Stimulated activated CD4-positive, alpha-beta T cell treated with anti-CD3 and anti-CD28 coated beads, TNF-alpha, amount 100 ng/mL, for 1 hour (primary cell): ENCODE data around the gene C12orf42.
"Not testable (repeated sequence)": the region's sequence is repeated elsewhere in the genome, so short reads cannot be mapped to it uniquely, and the experiment has no call there.

ENCODE experiments used
- DNase-seq, 3 donors: peaks; one replicate each; pipeline ENCODE4 v3.0.0-alpha.2; 2020; ENCODE audit warnings: low read depth in 3 of 3, low spot score in 1 of 3

C12orf42 gene

GRCh38 chr12:103498990-103499389 is 3.2 kb upstream of the C12orf42 start:
- DNase-seq = no peak

- no peak for DNase-seq
Observed at GRCh38 chr12:103494734-103495468, 867 bp downstream of the C12orf42 start.

- DNase-seq = no peak
Observed at GRCh38 chr12:103494051-103494733, 1.6 kb downstream of the C12orf42 start.

- no peak for DNase-seq
Observed at GRCh38 chr12:103493199-103493598, 2.6 kb downstream of the C12orf42 start.

GRCh38 chr12:103482365-103482764 is 13.4 kb downstream of the C12orf42 start:
- DNase-seq = no peak

GRCh38 chr12:103475073-103475472 is 20.7 kb downstream of the C12orf42 start:
- no peak for DNase-seq

GRCh38 chr12:103470664-103471063 is 25.1 kb downstream of the C12orf42 start:
- no peak for DNase-seq

- no peak for DNase-seq
Observed at GRCh38 chr12:103469719-103470118, 26.0 kb downstream of the C12orf42 start.

- no peak for DNase-seq
Observed at GRCh38 chr12:103468837-103469236, 26.9 kb downstream of the C12orf42 start.

GRCh38 chr12:103462675-103463074 is 33.1 kb downstream of the C12orf42 start:
- DNase-seq = no peak

- DNase-seq = no peak
Observed at GRCh38 chr12:103457471-103457870, 38.3 kb downstream of the C12orf42 start.

GRCh38 chr12:103456006-103456405 is 39.8 kb downstream of the C12orf42 start:
- DNase-seq = no peak

- DNase-seq = no peak
Observed at GRCh38 chr12:103455020-103455763, 40.6 kb downstream of the C12orf42 start.

GRCh38 chr12:103444983-103445382 is 50.8 kb downstream of the C12orf42 start:
- no peak for DNase-seq

- no peak for DNase-seq
Observed at GRCh38 chr12:103442822-103443221, 52.9 kb downstream of the C12orf42 start.

- DNase-seq = no peak
Observed at GRCh38 chr12:103442182-103442555, 53.6 kb downstream of the C12orf42 start.

GRCh38 chr12:103441437-103442181 is 54.2 kb downstream of the C12orf42 start:
- DNase-seq = no peak

GRCh38 chr12:103434165-103435105 is 61.3 kb downstream of the C12orf42 start:
- not testable (repeated sequence) for DNase-seq

- no peak for DNase-seq
Observed at GRCh38 chr12:103431950-103432349, 63.8 kb downstream of the C12orf42 start.

- no peak for DNase-seq
Observed at GRCh38 chr12:103431387-103431786, 64.4 kb downstream of the C12orf42 start.
